Keratinocyte (primary cell): ENCODE results near the gene ATP5F1C. TPM values are rescaled to one million over a fixed set of nuclear protein-coding genes. Genes with fewer than 3 reads are reported as not detected.

Source experiments
- DNase-seq: peaks from one replicate; pipeline ENCODE4 v3.0.0-alpha.2; 2011; ENCODE audit warnings: low read depth, missing footprints, low spot score
- FAIRE-seq: peaks from 2 replicates; lab custom pipeline; 2011; peaks lifted over from hg19 to GRCh38; lab: Jason Lieb, UNC
- H2AFZ ChIP-seq: 2 replicates; pipeline ENCODE4 v1.6.0; 2012; ENCODE audit warnings: low read length, control low read depth, inconsistent platforms; ENCODE audit not compliant: control insufficient read depth
- H3K27ac ChIP-seq: 2 replicates; pipeline ENCODE4 v1.5.1; 2011; ENCODE audit warnings: low read length; ENCODE audit not compliant: control insufficient read depth, insufficient read depth
- H3K27me3 ChIP-seq: 3 replicates; pipeline ENCODE4 v1.6.0; 2011; ENCODE audit warnings: low read length; ENCODE audit not compliant: control insufficient read depth, insufficient read depth; ENCODE audit errors: extremely low read depth
- H3K36me3 ChIP-seq, 2 experiments: 2 replicates in 1 of 2; 3 replicates in 1 of 2; pipeline ENCODE4 v1.5.1; 2011; ENCODE audit warnings: low read length in 2 of 2, mild to moderate bottlenecking in 1 of 2; ENCODE audit not compliant: control insufficient read depth in 2 of 2, insufficient read depth in 2 of 2; ENCODE audit errors: extremely low read depth in 1 of 2
- H3K4me1 ChIP-seq: 3 replicates; pipeline ENCODE4 v1.5.1; 2011; ENCODE audit warnings: low read length; ENCODE audit not compliant: control insufficient read depth, insufficient read depth; ENCODE audit errors: extremely low read depth
- H3K4me2 ChIP-seq: 3 replicates; pipeline ENCODE4 v1.6.0; 2011; ENCODE audit warnings: low read depth, low read length; ENCODE audit not compliant: control insufficient read depth, insufficient read depth; ENCODE audit errors: extremely low read depth
- H3K4me3 ChIP-seq, 3 experiments: fragments of 200-600 bp in 1 of 3; sonication (generic) in 1 of 3; 2 replicates in 2 of 3; 3 replicates in 1 of 3; pipeline ENCODE4 v1.5.1; 2011 to 2016; ENCODE audit warnings: low read length in 3 of 3, mild to moderate bottlenecking in 3 of 3, control low read depth in 2 of 3, inconsistent platforms in 1 of 3, low read depth in 1 of 3, mixed read lengths in 1 of 3, mixed run types in 1 of 3, moderate library complexity in 1 of 3; ENCODE audit not compliant: control insufficient read depth in 2 of 3, insufficient read depth in 2 of 3; ENCODE audit errors: extremely low read depth in 1 of 3
- H3K79me2 ChIP-seq: 2 replicates; pipeline ENCODE4 v1.6.0; 2012; ENCODE audit warnings: low read length; ENCODE audit not compliant: control insufficient read depth, insufficient read depth
- H3K9ac ChIP-seq: 3 replicates; pipeline ENCODE4 v1.6.0; 2011; ENCODE audit warnings: low read length; ENCODE audit not compliant: control insufficient read depth, insufficient read depth; ENCODE audit errors: extremely low read depth
- H3K9me1 ChIP-seq: 3 replicates; pipeline ENCODE4 v1.6.0; 2011; ENCODE audit warnings: low read length; ENCODE audit not compliant: control insufficient read depth, insufficient read depth; ENCODE audit errors: extremely low read depth
- H3K9me3 ChIP-seq: 2 replicates; pipeline ENCODE4 v1.5.1; 2012; ENCODE audit warnings: low read depth, low read length; ENCODE audit not compliant: control insufficient read depth
- H4K20me1 ChIP-seq: 3 replicates; pipeline ENCODE4 v1.6.0; 2011; ENCODE audit warnings: low read length; ENCODE audit not compliant: control insufficient read depth, insufficient read depth; ENCODE audit errors: extremely low read depth
- EZH2 ChIP-seq: IDR thresholded peaks from one replicate; pipeline ENCODE4 v1.6.1; 2012; ENCODE audit warnings: inconsistent platforms, mild to moderate bottlenecking, low read length, moderate library complexity
- dilution Hi-C: fragments of 300-500 bp; cut with MboI; formaldehyde crosslinking; loops from one replicate; pipeline ENCODE4 v1.7.0; 2020; ENCODE audit warnings: low sequenced_read_pairs; ENCODE audit not compliant: extremely low pct_ligation_motif_present
- polyA plus RNA-seq, 5 experiments: library from polyadenylated mRNA; depleted of rRNA in 3 of 5; stranded (reverse) in 3 of 5; stranded (forward) in 1 of 5; unstranded in 1 of 5; fragments of >200 nt; gene quantifications; 1 replicate in 1 of 5; 2 replicates in 3 of 5; 3 replicates in 1 of 5; pipeline versions ENCODE4 v1.2.1 to v1.2.3, GENCODE V29; 2011 to 2012; ENCODE audit warnings: missing spikeins in 2 of 5, low read depth in 1 of 5, low replicate concordance in 1 of 5
- TF ChIP-seq, protein P1 (sequence below), 3 experiments: IDR thresholded peaks in 1 of 3; conservative IDR thresholded peaks in 1 of 3; optimal IDR thresholded peaks in 1 of 3; 2 replicates in 2 of 3; 3 replicates in 1 of 3; pipeline versions ENCODE3 to v1.5.1; 2011; ENCODE audit warnings: low read length in 3 of 3, mild to moderate bottlenecking in 3 of 3, moderate library complexity in 2 of 3, control low read depth in 1 of 3, inconsistent platforms in 1 of 3; ENCODE audit not compliant: insufficient read depth in 2 of 3; ENCODE audit errors: extremely low read depth in 1 of 3

Gene ATP5F1C
- polyA plus RNA-seq, 1 donor (not counting 4 experiments of a cell fraction or from before 2014, with no cell fraction given): 496 TPM

GRCh38 chr10:7857262-7857661 is 69.3 kb downstream of the ATP5F1C start:
- no peak overlapping the region for H3K9ac ChIP-seq
- no peak overlapping the region for H3K27ac ChIP-seq
- no peaks in the 10 kb centered on the region for H3K4me1 ChIP-seq
- H3K36me3 ChIP-seq: no peaks in the 10 kb centered on the region
- TF ChIP-seq EZH2: no peak
- TF ChIP-seq, protein P1, sequence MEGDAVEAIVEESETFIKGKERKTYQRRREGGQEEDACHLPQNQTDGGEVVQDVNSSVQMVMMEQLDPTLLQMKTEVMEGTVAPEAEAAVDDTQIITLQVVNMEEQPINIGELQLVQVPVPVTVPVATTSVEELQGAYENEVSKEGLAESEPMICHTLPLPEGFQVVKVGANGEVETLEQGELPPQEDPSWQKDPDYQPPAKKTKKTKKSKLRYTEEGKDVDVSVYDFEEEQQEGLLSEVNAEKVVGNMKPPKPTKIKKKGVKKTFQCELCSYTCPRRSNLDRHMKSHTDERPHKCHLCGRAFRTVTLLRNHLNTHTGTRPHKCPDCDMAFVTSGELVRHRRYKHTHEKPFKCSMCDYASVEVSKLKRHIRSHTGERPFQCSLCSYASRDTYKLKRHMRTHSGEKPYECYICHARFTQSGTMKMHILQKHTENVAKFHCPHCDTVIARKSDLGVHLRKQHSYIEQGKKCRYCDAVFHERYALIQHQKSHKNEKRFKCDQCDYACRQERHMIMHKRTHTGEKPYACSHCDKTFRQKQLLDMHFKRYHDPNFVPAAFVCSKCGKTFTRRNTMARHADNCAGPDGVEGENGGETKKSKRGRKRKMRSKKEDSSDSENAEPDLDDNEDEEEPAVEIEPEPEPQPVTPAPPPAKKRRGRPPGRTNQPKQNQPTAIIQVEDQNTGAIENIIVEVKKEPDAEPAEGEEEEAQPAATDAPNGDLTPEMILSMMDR (optimal IDR thresholded peaks at IDR 0.05 in 1 of 3, IDR thresholded peaks at IDR 0.05 in 1 of 3, conservative IDR thresholded peaks at IDR 0.05 in 1 of 3; ENCODE audit: extremely low read depth in 1 of 3, insufficient read depth in 2 of 3, low read length in 3 of 3): no peak
- no peaks in the 10 kb centered on the region for H4K20me1 ChIP-seq
- DNase-seq (no peak), FAIRE-seq (no peak)
- peaks cover 6% of the 10 kb centered on the region for H3K79me2 ChIP-seq
- H3K4me3 ChIP-seq: no peak overlapping the region
- H3K27me3 ChIP-seq: no peaks in the 10 kb centered on the region
- dilution Hi-C loops: no loop called here
- H2AFZ ChIP-seq: no peak overlapping the region
- H3K9me3 ChIP-seq: no peaks in the 10 kb centered on the region
- H3K4me2 ChIP-seq: no peak overlapping the region
- no peaks in the 10 kb centered on the region for H3K9me1 ChIP-seq

Other genes with a start within 250 kb of the ATP5F1C start
- gene ITIH5, start 121.2 kb upstream of the ATP5F1C start, polyA plus RNA-seq: 0.10 TPM in 1 of 3 replicates, not detected in the others
- not detected in 3 replicates for gene ITIH2, start 84.9 kb upstream of the ATP5F1C start, polyA plus RNA-seq
- 4.4 to 15.1 TPM (median 6.2 TPM) in 3 replicates for gene KIN, start 184 bp upstream of the ATP5F1C start, polyA plus RNA-seq
- gene TAF3, start 30.3 kb downstream of the ATP5F1C start, polyA plus RNA-seq: 0.80 to 4.1 TPM (median 2.0 TPM) in 3 replicates